HEK293T (cell line): Measurements from ENCODE around the gene C1QBP.

Experiments
- ARNT ChIP-seq: fragments of 450-650 bp; IDR thresholded peaks from 2 replicates; pipeline ENCODE4 v1.6.1; 2017; ENCODE audit warnings: mild to moderate bottlenecking
- BHLHE40 ChIP-seq: fragments of 450-650 bp; IDR thresholded peaks from 2 replicates; pipeline ENCODE4 v1.6.1; 2016; ENCODE audit warnings: mild to moderate bottlenecking, moderate library complexity, borderline replicate concordance
- CTBP1 ChIP-seq: fragments of 450-650 bp; IDR thresholded peaks from 2 replicates; pipeline ENCODE4 v1.6.1; 2016; ENCODE audit warnings: borderline replicate concordance
- ELF4 ChIP-seq: fragments of 450-650 bp; IDR thresholded peaks from 2 replicates; pipeline ENCODE4 v1.6.1; 2017; ENCODE audit warnings: antibody characterized with exemption
- FOXA1 ChIP-seq: fragments of 450-650 bp; IDR thresholded peaks from 2 replicates; pipeline ENCODE4 v1.6.1; 2016; ENCODE audit warnings: mild to moderate bottlenecking
- FOXK2 ChIP-seq: fragments of 450-650 bp; IDR thresholded peaks from 2 replicates; pipeline ENCODE4 v1.6.1; 2016; ENCODE audit warnings: mild to moderate bottlenecking
- FOXM1 ChIP-seq: fragments of 450-650 bp; IDR thresholded peaks from 2 replicates; pipeline ENCODE4 v1.6.1; 2017; ENCODE audit warnings: mild to moderate bottlenecking, borderline replicate concordance
- LEF1 ChIP-seq: fragments of 450-650 bp; IDR thresholded peaks from 2 replicates; pipeline ENCODE4 v1.6.1; 2017; ENCODE audit warnings: mild to moderate bottlenecking, borderline replicate concordance
- NFRKB ChIP-seq: fragments of 450-650 bp; IDR thresholded peaks from 2 replicates; pipeline ENCODE4 v1.6.1; 2016; ENCODE audit warnings: mild to moderate bottlenecking, moderate library complexity
- SP1 ChIP-seq: fragments of 450-650 bp; IDR thresholded peaks from 2 replicates; pipeline ENCODE4 v1.6.1; 2017
- SUZ12 ChIP-seq: fragments of 450-650 bp; IDR thresholded peaks from 2 replicates; pipeline ENCODE4 v1.6.1; 2016; ENCODE audit warnings: mild to moderate bottlenecking
- TARDBP ChIP-seq: fragments of 450-650 bp; IDR thresholded peaks from 2 replicates; pipeline ENCODE4 v1.6.1; 2016
- ZNF384 ChIP-seq: fragments of 450-650 bp; IDR thresholded peaks from 2 replicates; pipeline ENCODE4 v1.6.1; 2016
- TF ChIP-seq, protein P1 (sequence below): fragments of 450-650 bp; IDR thresholded peaks from 2 replicates; pipeline ENCODE4 v1.6.1; 2016

DNA sequence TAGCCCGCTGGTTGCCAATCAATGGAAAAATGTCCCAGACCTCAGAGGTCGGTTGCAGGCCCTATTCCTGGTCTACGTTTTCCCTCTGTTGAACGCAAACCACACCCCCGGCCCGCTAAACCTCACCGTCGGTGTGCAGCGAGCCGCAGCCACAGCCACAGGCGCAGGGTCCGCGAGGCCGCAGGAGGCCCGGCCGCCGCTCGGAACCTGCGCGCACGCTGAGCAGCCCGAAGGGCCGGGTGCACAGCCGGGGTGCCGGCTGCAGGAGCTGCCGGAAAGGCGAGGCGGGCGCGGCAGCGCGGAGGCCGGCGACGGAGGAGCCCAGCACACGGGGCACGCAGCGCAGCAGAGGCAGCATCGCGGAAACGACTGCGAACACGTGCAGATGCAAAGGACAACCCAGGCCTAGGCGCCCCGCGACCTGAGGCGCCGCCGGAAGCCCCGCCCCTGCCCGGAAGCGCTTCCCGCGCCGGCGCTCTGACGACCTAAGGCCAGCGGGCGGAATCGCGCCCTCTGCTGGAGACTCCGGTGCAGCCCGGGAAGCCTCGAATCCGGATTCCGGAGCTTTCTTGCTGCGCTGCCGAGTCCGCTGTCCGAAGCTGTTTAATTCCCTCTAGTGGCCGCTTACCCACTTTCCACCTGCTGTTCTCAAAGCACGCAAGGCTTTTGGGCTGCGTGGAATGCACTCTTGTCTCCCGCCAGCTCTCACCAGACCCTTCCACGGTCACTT lies at the start of gene C1QBP:
- TF ChIP-seq SP1, result no peak
- no peak for TF ChIP-seq ARNT
- TF ChIP-seq, protein P1, sequence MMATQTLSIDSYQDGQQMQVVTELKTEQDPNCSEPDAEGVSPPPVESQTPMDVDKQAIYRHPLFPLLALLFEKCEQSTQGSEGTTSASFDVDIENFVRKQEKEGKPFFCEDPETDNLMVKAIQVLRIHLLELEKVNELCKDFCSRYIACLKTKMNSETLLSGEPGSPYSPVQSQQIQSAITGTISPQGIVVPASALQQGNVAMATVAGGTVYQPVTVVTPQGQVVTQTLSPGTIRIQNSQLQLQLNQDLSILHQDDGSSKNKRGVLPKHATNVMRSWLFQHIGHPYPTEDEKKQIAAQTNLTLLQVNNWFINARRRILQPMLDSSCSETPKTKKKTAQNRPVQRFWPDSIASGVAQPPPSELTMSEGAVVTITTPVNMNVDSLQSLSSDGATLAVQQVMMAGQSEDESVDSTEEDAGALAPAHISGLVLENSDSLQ, result no peak
- no peak for TF ChIP-seq SUZ12
- TF ChIP-seq TARDBP, result no peak
- no peak for TF ChIP-seq ZNF384
- no peak for TF ChIP-seq FOXK2
- TF ChIP-seq NFRKB, result no peak
- TF ChIP-seq LEF1, result no peak
- no peak for TF ChIP-seq FOXM1
- 0 out of 2 replicates have a peak, but pooled peaks have one; percentile 17 for TF ChIP-seq ELF4
- no peak for TF ChIP-seq FOXA1
- TF ChIP-seq BHLHE40, result no peak
- no peak for TF ChIP-seq CTBP1
